B cell (primary cell): ENCODE measurements around the gene GRID2.

ENCODE experiments used
- EZH2 ChIP-seq: IDR thresholded peaks from 2 replicates; pipeline ENCODE4 v1.6.1; 2012; ENCODE audit warnings: borderline replicate concordance, low read depth, mild to moderate bottlenecking, moderate library complexity, low read length; ENCODE audit not compliant: insufficient read depth, poor library complexity, severe bottlenecking
- TF ChIP-seq, protein P1 (sequence below): fragments of 200-600 bp; IDR thresholded peaks from one replicate; pipeline ENCODE4 v1.8.0; 2022; ENCODE audit warnings: antibody characterized with exemption, mild to moderate bottlenecking

- no peak for TF ChIP-seq EZH2
- TF ChIP-seq, protein P1, sequence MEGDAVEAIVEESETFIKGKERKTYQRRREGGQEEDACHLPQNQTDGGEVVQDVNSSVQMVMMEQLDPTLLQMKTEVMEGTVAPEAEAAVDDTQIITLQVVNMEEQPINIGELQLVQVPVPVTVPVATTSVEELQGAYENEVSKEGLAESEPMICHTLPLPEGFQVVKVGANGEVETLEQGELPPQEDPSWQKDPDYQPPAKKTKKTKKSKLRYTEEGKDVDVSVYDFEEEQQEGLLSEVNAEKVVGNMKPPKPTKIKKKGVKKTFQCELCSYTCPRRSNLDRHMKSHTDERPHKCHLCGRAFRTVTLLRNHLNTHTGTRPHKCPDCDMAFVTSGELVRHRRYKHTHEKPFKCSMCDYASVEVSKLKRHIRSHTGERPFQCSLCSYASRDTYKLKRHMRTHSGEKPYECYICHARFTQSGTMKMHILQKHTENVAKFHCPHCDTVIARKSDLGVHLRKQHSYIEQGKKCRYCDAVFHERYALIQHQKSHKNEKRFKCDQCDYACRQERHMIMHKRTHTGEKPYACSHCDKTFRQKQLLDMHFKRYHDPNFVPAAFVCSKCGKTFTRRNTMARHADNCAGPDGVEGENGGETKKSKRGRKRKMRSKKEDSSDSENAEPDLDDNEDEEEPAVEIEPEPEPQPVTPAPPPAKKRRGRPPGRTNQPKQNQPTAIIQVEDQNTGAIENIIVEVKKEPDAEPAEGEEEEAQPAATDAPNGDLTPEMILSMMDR = no peak
Observed at GRCh38 chr4:93184053-93184452, 880.3 kb downstream of the GRID2 start.
